Astrocyte (in vitro differentiated cells and primary cell): ENCODE results near the gene LHFPL2.

Experiments used
- CTCF ChIP-seq: IDR thresholded peaks from 2 replicates; pipeline ENCODE4 v1.5.1; 2011; ENCODE audit warnings: low read depth, mild to moderate bottlenecking, inconsistent platforms, low read length, moderate library complexity; ENCODE audit not compliant: insufficient read depth
- EZH2 ChIP-seq: IDR thresholded peaks from 2 replicates; pipeline ENCODE4 v1.6.1; 2012; ENCODE audit warnings: mild to moderate bottlenecking, low read length, inconsistent platforms; ENCODE audit not compliant: insufficient read depth

- no peak for TF ChIP-seq EZH2
- no peak for TF ChIP-seq CTCF
Measured at GRCh38 chr5:78662323-78662722, 13.8 kb upstream of the LHFPL2 start.
